Gastroesophageal sphincter (tissue), 4 donors: ENCODE results near the gene CPT1B. TPM values are rescaled to one million over a fixed set of nuclear protein-coding genes. Genes with fewer than 3 reads are reported as not detected.
"Not testable (repeated sequence)": the region's sequence is repeated elsewhere in the genome, so short reads cannot be mapped to it uniquely, and the experiment has no call there.

Experiments used
- ATAC-seq: fragments of 150-250 bp; one replicate; pipeline ENCODE4 v1.9.1; 2016; ENCODE audit warnings: mild to moderate bottlenecking, moderate library complexity
- H3K27ac ChIP-seq, 4 donors: fragments of 200-600 bp; sonication (generic) in 3 of 4; 1 replicate in 3 of 4; 2 replicates in 1 of 4; pipeline ENCODE4 v1.5.1; 2016 to 2019
- H3K27me3 ChIP-seq: fragments of 200-600 bp; sonication (generic); one replicate; pipeline ENCODE4 v1.5.1; 2019
- H3K36me3 ChIP-seq, 2 donors: fragments of 200-600 bp; sonication (generic); one replicate each; pipeline ENCODE4 v1.5.1; 2019; ENCODE audit warnings: control low read depth in 1 of 2
- H3K4me1 ChIP-seq, 3 donors: fragments of 200-600 bp; sonication (generic); 1 replicate in 2 of 3; 2 replicates in 1 of 3; pipeline ENCODE4 v1.5.1; 2016 to 2019; ENCODE audit warnings: control low read depth in 2 of 3
- H3K4me3 ChIP-seq, 2 donors: fragments of 200-600 bp; sonication (generic); one replicate each; pipeline ENCODE4 v1.5.1; 2019; ENCODE audit warnings: mild to moderate bottlenecking in 1 of 2, moderate library complexity in 1 of 2
- H3K9me3 ChIP-seq, 3 donors: fragments of 200-600 bp; sonication (generic); one replicate each; pipeline ENCODE4 v1.5.1; 2017 to 2019; ENCODE audit warnings: control low read depth in 2 of 3
- CTCF ChIP-seq, 4 experiments: fragments of 200-600 bp in 2 of 4; fragments of 450-650 bp in 2 of 4; sonication (generic) in 1 of 4; IDR thresholded peaks; one replicate each; pipeline ENCODE4 v1.5.1; 2017 to 2019; ENCODE audit warnings: antibody characterized with exemption in 4 of 4, mild to moderate bottlenecking in 2 of 4, moderate library complexity in 2 of 4
- EP300 ChIP-seq: sonication (generic); formaldehyde crosslinking; IDR thresholded peaks from one replicate; pipeline ENCODE4 v1.6.1; 2017; ENCODE audit warnings: antibody characterized with exemption, mild to moderate bottlenecking
- POLR2A ChIP-seq, 2 donors: fragments of 450-650 bp; IDR thresholded peaks; one replicate each; pipeline ENCODE4 v1.6.1; 2017; ENCODE audit warnings: antibody characterized with exemption in 2 of 2, mild to moderate bottlenecking in 2 of 2, moderate library complexity in 1 of 2
- POLR2AphosphoS5 ChIP-seq: sonication (generic); formaldehyde crosslinking; IDR thresholded peaks from one replicate; pipeline ENCODE4 v1.6.1; 2017; ENCODE audit warnings: antibody characterized with exemption
- WGBS, 2 donors: methylation state at CpG; one replicate each; pipeline ENCODE4 v1.1.5; 2018; ENCODE audit warnings: low coverage in 1 of 2; 5-methylcytosine and 5-hydroxymethylcytosine counted together
- total RNA-seq, 4 donors: library from RNA; depleted of rRNA; stranded (reverse); fragments of >200 nt; gene quantifications; one replicate each; pipeline ENCODE4 v1.1.0, GENCODE V29; 2016

Gene CPT1B
- total RNA-seq, 4 donors from 2014 or later: 3.1 to 13.4 (median 6.5) TPM

GRCh38 chr22:50611341-50612060, 33.3 kb upstream of the CPT1B start:
- Histone ChIP-seq H3K27ac (no peak overlapping the region), H3K4me1 (no peaks in the 10 kb centered on the region), H3K4me3 (no peak overlapping the region), H3K36me3 (no peaks in the 10 kb centered on the region), H3K27me3 (peaks cover 86% of the 10 kb centered on the region), H3K9me3 (no peaks in the 10 kb centered on the region)
- ATAC-seq: no peak
- 82 to 85% methylated on average over 4 to 6 of the region's 26 CpGs for WGBS, 2 donors
- no peak for TF ChIP-seq POLR2A (IDR thresholded peaks at IDR 0.05)
- no peak for TF ChIP-seq CTCF (IDR thresholded peaks at IDR 0.05)
- TF ChIP-seq POLR2AphosphoS5: no peak
- no peak for TF ChIP-seq EP300

- H3K4me3 ChIP-seq: no peak overlapping the region
- H3K4me1 ChIP-seq: no peaks in the 10 kb centered on the region
- H3K9me3 ChIP-seq: no peaks in the 10 kb centered on the region
- H3K27ac ChIP-seq: no peak overlapping the region
- no peak for ATAC-seq
- peaks cover 86% of the 10 kb centered on the region for H3K27me3 ChIP-seq
- no peak for TF ChIP-seq EP300
- TF ChIP-seq POLR2AphosphoS5: no peak
- TF ChIP-seq CTCF (IDR thresholded peaks at IDR 0.05): no peak
- TF ChIP-seq POLR2A (IDR thresholded peaks at IDR 0.05): no peak
- 92% methylated on average over 11 of the region's 17 CpGs; no CpG with 5 or more reads in 1 of the 2 donors for WGBS, 2 donors
- H3K36me3 ChIP-seq: peaks cover 0 to 5% of the 10 kb centered on the region in 2 donors
Observed at GRCh38 chr22:50610581-50610980, 32.4 kb upstream of the CPT1B start.

GRCh38 chr22:50610041-50610451, 31.8 kb upstream of the CPT1B start:
- Histone ChIP-seq H3K4me3 (no peak overlapping the region), H3K36me3 (peaks cover 0 to 6% of the 10 kb centered on the region in 2 donors), H3K27me3 (peaks cover 86% of the 10 kb centered on the region), H3K9me3 (no peaks in the 10 kb centered on the region), H3K27ac (no peak overlapping the region), H3K4me1 (no peaks in the 10 kb centered on the region)
- TF ChIP-seq EP300 (no peak), POLR2AphosphoS5 (no peak), POLR2A (IDR thresholded peaks at IDR 0.05) (no peak), CTCF (IDR thresholded peaks at IDR 0.05) (no peak)
- ATAC-seq: no peak
- 79 to 83% methylated on average over 4 to 5 of the region's 11 CpGs for WGBS, 2 donors

- Histone ChIP-seq H3K36me3 (peaks cover 0 to 6% of the 10 kb centered on the region in 2 donors), H3K27ac (no peak overlapping the region), H3K4me1 (no peaks in the 10 kb centered on the region), H3K9me3 (no peaks in the 10 kb centered on the region), H3K4me3 (no peak overlapping the region), H3K27me3 (peaks cover 87% of the 10 kb centered on the region)
- no peak for ATAC-seq
- TF ChIP-seq CTCF (IDR thresholded peaks at IDR 0.05): no peak
- no peak for TF ChIP-seq EP300
- TF ChIP-seq POLR2A (IDR thresholded peaks at IDR 0.05): no peak
- TF ChIP-seq POLR2AphosphoS5: no peak
- WGBS, 2 donors: 92% methylated on average over 2 of the region's 12 CpGs; no CpG with 5 or more reads in 1 of the 2 donors
Observed at GRCh38 chr22:50609599-50609998, 31.4 kb upstream of the CPT1B start.

GRCh38 chr22:50608996-50609395, 30.8 kb upstream of the CPT1B start:
- 100% methylated on average over 2 of the region's 10 CpGs; no CpG with 5 or more reads in 1 of the 2 donors for WGBS, 2 donors
- TF ChIP-seq POLR2AphosphoS5 (no peak), EP300 (no peak), CTCF (IDR thresholded peaks at IDR 0.05) (no peak), POLR2A (IDR thresholded peaks at IDR 0.05) (no peak)
- Histone ChIP-seq H3K9me3 (no peaks in the 10 kb centered on the region), H3K27me3 (peaks cover 89% of the 10 kb centered on the region), H3K36me3 (peaks cover 0 to 6% of the 10 kb centered on the region in 2 donors), H3K4me1 (peaks cover 0 to under 1% (median 0%) of the 10 kb centered on the region in 3 donors), H3K4me3 (no peak overlapping the region), H3K27ac (no peak overlapping the region)
- ATAC-seq: no peak

GRCh38 chr22:50608058-50608840, 30.0 kb upstream of the CPT1B start:
- H3K9me3 ChIP-seq, H3K27ac ChIP-seq, H3K4me1 ChIP-seq, H3K36me3 ChIP-seq, H3K4me3 ChIP-seq, ATAC-seq: not testable (repeated sequence)
- WGBS, 2 donors: 77 to 83% methylated on average over 19 to 22 of the region's 39 CpGs
- peaks cover 91% of the 10 kb centered on the region for H3K27me3 ChIP-seq
